Epithelial cell of proximal tubule (primary cell): ENCODE data around the gene NBEAL2. TPM values are rescaled to one million over a fixed set of nuclear protein-coding genes. Genes with fewer than 3 reads are reported as not detected.
"Not testable (repeated sequence)": the region's sequence is repeated elsewhere in the genome, so short reads cannot be mapped to it uniquely, and the experiment has no call there.

Experiments
- DNase-seq: peaks from one replicate; pipeline ENCODE4 v3.0.0-alpha.2; 2011; ENCODE audit warnings: low read depth
- H3K4me3 ChIP-seq: 2 replicates; pipeline ENCODE4 v1.5.1; 2011; ENCODE audit warnings: low read depth, mild to moderate bottlenecking, low read length
- CTCF ChIP-seq: conservative IDR thresholded peaks from 2 replicates; pipeline ENCODE4 v1.5.1; 2012; ENCODE audit warnings: low read depth, mild to moderate bottlenecking, low read length
- total RNA-seq: library from RNA; depleted of rRNA; stranded (reverse); fragments of >200 nt; gene quantifications from 2 replicates; pipeline ENCODE4 v1.2.3, GENCODE V29; 2015

Gene NBEAL2
- total RNA-seq, 1 donor from 2014 or later = 79.7 TPM

GRCh38 chr3:47022641-47023071, 43.2 kb downstream of the NBEAL2 start:
- DNase-seq = no peak
- TF ChIP-seq CTCF = no peak
- H3K4me3 ChIP-seq = no peak overlapping the region

GRCh38 chr3:47024932-47025331, 45.5 kb downstream of the NBEAL2 start:
- TF ChIP-seq CTCF = no peak
- no peak for DNase-seq

GRCh38 chr3:47026432-47026831, 47.0 kb downstream of the NBEAL2 start:
- H3K4me3 ChIP-seq, DNase-seq: not testable (repeated sequence)

More at GRCh38 chr3:47024932-47025331, 45.5 kb downstream of the NBEAL2 start:
- no peak overlapping the region for H3K4me3 ChIP-seq

GRCh38 chr3:47028146-47028545, 48.7 kb downstream of the NBEAL2 start:
- no peak for TF ChIP-seq CTCF
- no peak overlapping the region for H3K4me3 ChIP-seq
- no peak for DNase-seq

- DNase-seq = no peak
- TF ChIP-seq CTCF = no peak
- no peak overlapping the region for H3K4me3 ChIP-seq
These were observed 49.2 kb downstream of the NBEAL2 start for GRCh38 chr3:47028667-47029066.

GRCh38 chr3:47031041-47031440, 51.6 kb downstream of the NBEAL2 start:
- DNase-seq, H3K4me3 ChIP-seq: not testable (repeated sequence)

- no peak overlapping the region for H3K4me3 ChIP-seq
- no peak for DNase-seq
- no peak for TF ChIP-seq CTCF
These were observed 55.5 kb downstream of the NBEAL2 start for GRCh38 chr3:47034868-47035489.

- no peak for DNase-seq
- no peak overlapping the region for H3K4me3 ChIP-seq
- no peak for TF ChIP-seq CTCF
These were observed 56.2 kb downstream of the NBEAL2 start for GRCh38 chr3:47035645-47036044.
